H9 (cell line): Measurements from ENCODE around the gene TSPAN4. TPM values are rescaled to one million over a fixed set of nuclear protein-coding genes. Genes with fewer than 3 reads are reported as not detected.
A peak's percentile ranks its signal among the peaks of the same experiment; 100 is the strongest.

ENCODE experiments used
- DNase-seq: peaks from one replicate; pipeline ENCODE4 v3.0.0-alpha.2; 2017
- H2AFZ ChIP-seq: one replicate; pipeline ENCODE4 v1.6.1; 2013; ENCODE audit warnings: mild to moderate bottlenecking, low read length, control low read depth, moderate library complexity
- H2AK5ac ChIP-seq: 2 replicates; pipeline ENCODE4 v1.6.1; 2013; ENCODE audit warnings: low read length, control low read depth, mixed read lengths; ENCODE audit not compliant: insufficient read length
- H2BK120ac ChIP-seq: one replicate; pipeline ENCODE4 v1.6.1; 2013; ENCODE audit warnings: low read depth, mild to moderate bottlenecking, low read length, control low read depth, inconsistent platforms; ENCODE audit not compliant: poor library complexity, severe bottlenecking
- H2BK12ac ChIP-seq: 2 replicates; pipeline ENCODE4 v1.6.1; 2013; ENCODE audit warnings: low read length, control low read depth, mixed read lengths, low read depth; ENCODE audit not compliant: insufficient read length
- H2BK15ac ChIP-seq: 2 replicates; pipeline ENCODE4 v1.6.1; 2013; ENCODE audit warnings: low read depth, low read length, control low read depth
- H2BK20ac ChIP-seq: one replicate; pipeline ENCODE4 v1.6.1; 2013; ENCODE audit warnings: low read depth, mild to moderate bottlenecking, low read length, control low read depth, inconsistent platforms; ENCODE audit not compliant: poor library complexity, severe bottlenecking
- H2BK5ac ChIP-seq: 2 replicates; pipeline ENCODE4 v1.6.1; 2013; ENCODE audit warnings: low read length, control low read depth, mixed read lengths; ENCODE audit not compliant: insufficient read length
- H3K14ac ChIP-seq: 2 replicates; pipeline ENCODE4 v1.6.1; 2013; ENCODE audit warnings: low read length, control low read depth; ENCODE audit not compliant: insufficient read depth
- H3K18ac ChIP-seq: 2 replicates; pipeline ENCODE4 v1.6.1; 2013; ENCODE audit warnings: low read depth, mild to moderate bottlenecking, mixed read lengths, low read length, control low read depth; ENCODE audit not compliant: insufficient read length
- H3K23ac ChIP-seq: 2 replicates; pipeline ENCODE4 v1.6.1; 2013; ENCODE audit warnings: low read length, control low read depth, mixed read lengths, low read depth; ENCODE audit not compliant: insufficient read length
- H3K23me2 ChIP-seq: 2 replicates; pipeline ENCODE4 v1.6.1; 2013; ENCODE audit warnings: low read depth, mild to moderate bottlenecking, mixed read lengths, low read length, control low read depth; ENCODE audit not compliant: insufficient read length, poor library complexity, severe bottlenecking
- H3K27ac ChIP-seq: 2 replicates; pipeline ENCODE4 v1.5.1; 2013; ENCODE audit warnings: low read length, control low read depth, mixed read lengths, low read depth; ENCODE audit not compliant: insufficient read length
- H3K27me3 ChIP-seq: 2 replicates; pipeline ENCODE4 v1.6.1; 2013; ENCODE audit warnings: low read length, control low read depth, inconsistent platforms; ENCODE audit not compliant: insufficient read depth
- H3K4ac ChIP-seq: 2 replicates; pipeline ENCODE4 v1.6.1; 2013; ENCODE audit warnings: low read depth, mild to moderate bottlenecking, control low read depth, inconsistent platforms, low read length, moderate library complexity
- H3K4me1 ChIP-seq: 2 replicates; pipeline ENCODE4 v1.6.1; 2013; ENCODE audit warnings: low read length, control low read depth, inconsistent platforms; ENCODE audit not compliant: insufficient read depth
- H3K4me2 ChIP-seq: 2 replicates; pipeline ENCODE4 v1.6.1; 2013; ENCODE audit warnings: low read length, control low read depth, mixed read lengths; ENCODE audit not compliant: insufficient read length, insufficient read depth
- H3K56ac ChIP-seq: 2 replicates; pipeline ENCODE4 v1.6.1; 2013; ENCODE audit warnings: low read depth, mild to moderate bottlenecking, mixed read lengths, low read length, control low read depth; ENCODE audit not compliant: insufficient read length
- H3K79me1 ChIP-seq: 2 replicates; pipeline ENCODE4 v1.6.1; 2013; ENCODE audit warnings: low read depth, mild to moderate bottlenecking, moderate library complexity, low read length, control low read depth, inconsistent platforms; ENCODE audit not compliant: insufficient read depth, poor library complexity, severe bottlenecking
- H3K79me2 ChIP-seq: 2 replicates; pipeline ENCODE4 v1.6.1; 2013; ENCODE audit warnings: low read length, control low read depth, inconsistent platforms; ENCODE audit not compliant: insufficient read depth
- H3K9ac ChIP-seq: 2 replicates; pipeline ENCODE4 v1.6.1; 2013; ENCODE audit warnings: low read length, control low read depth, mixed read lengths; ENCODE audit not compliant: insufficient read length; ENCODE audit errors: extremely low read depth
- H3K9me3 ChIP-seq: one replicate; pipeline ENCODE4 v1.6.1; 2013; ENCODE audit warnings: low read depth, low read length, inconsistent platforms; ENCODE audit not compliant: control insufficient read depth
- H3T11ph ChIP-seq: one replicate; pipeline ENCODE4 v1.6.1; 2013; ENCODE audit warnings: mild to moderate bottlenecking, low read length, control low read depth, inconsistent platforms
- H4K20me1 ChIP-seq: one replicate; pipeline ENCODE4 v1.6.1; 2013; ENCODE audit not compliant: control insufficient read depth, insufficient read length, insufficient read depth
- H4K5ac ChIP-seq: 2 replicates; pipeline ENCODE4 v1.6.1; 2013; ENCODE audit warnings: low read depth, mild to moderate bottlenecking, mixed read lengths, low read length, control low read depth; ENCODE audit not compliant: insufficient read length
- H4K8ac ChIP-seq: replicated peaks from 2 replicates; pipeline ENCODE4 v1.6.1; 2013; ENCODE audit warnings: low read length, control low read depth, mixed read lengths, low read depth; ENCODE audit not compliant: insufficient read length
- H4K91ac ChIP-seq: 2 replicates; pipeline ENCODE4 v1.6.1; 2013; ENCODE audit warnings: low read depth, mild to moderate bottlenecking, moderate library complexity, mixed read lengths, low read length, control low read depth; ENCODE audit not compliant: insufficient read length
- H3K27ac Mint-ChIP-seq, 3 experiments: 2 replicates in 2 of 3; 3 replicates in 1 of 3; pipeline ENCODE4 v1.8.0; 2020 to 2021; ENCODE audit warnings: mixed read lengths in 3 of 3, mild to moderate bottlenecking in 1 of 3, moderate library complexity in 1 of 3
- H3K27me3 Mint-ChIP-seq: 2 replicates; pipeline ENCODE4 v1.8.0; 2021; ENCODE audit warnings: low read depth, mild to moderate bottlenecking, moderate library complexity, mixed read lengths
- H3K36me3 Mint-ChIP-seq, 3 experiments: 2 replicates in 2 of 3; 3 replicates in 1 of 3; pipeline ENCODE4 v1.8.0; 2020 to 2021; ENCODE audit warnings: low read depth in 3 of 3, mixed read lengths in 3 of 3; ENCODE audit not compliant: insufficient read depth in 1 of 3
- H3K4me1 Mint-ChIP-seq, 2 experiments: 2 replicates each; pipeline ENCODE4 v1.8.0; 2020; ENCODE audit warnings: mixed read lengths in 2 of 2
- H3K4me3 Mint-ChIP-seq, 2 experiments: 2 replicates in 1 of 2; 3 replicates in 1 of 2; pipeline ENCODE4 v1.8.0; 2020 to 2021; ENCODE audit warnings: mild to moderate bottlenecking in 2 of 2, mixed read lengths in 2 of 2, moderate library complexity in 1 of 2
- H3K9me3 Mint-ChIP-seq, 2 experiments: 2 replicates in 1 of 2; 3 replicates in 1 of 2; pipeline ENCODE4 v1.8.0; 2020; ENCODE audit warnings: mild to moderate bottlenecking in 2 of 2, mixed read lengths in 2 of 2, moderate library complexity in 1 of 2
- WGBS: extraction: QIAGEN DNeasy Blood & Tissue Kit; methylation state at CpG from one replicate; pipeline ENCODE4 v1.1.7; 2013; ENCODE audit warnings: missing lambda C conversion rate, low lambda C conversion rate, mixed read lengths; ENCODE audit not compliant: insufficient read length; ENCODE audit errors: extremely low coverage; 5-methylcytosine and 5-hydroxymethylcytosine counted together
- total RNA-seq: library from RNA; stranded (reverse); gene quantifications from 2 replicates; pipeline ENCODE4 v1.2.1, GENCODE V29; 2021
- TF ChIP-seq, protein P1 (sequence below): fragments of 200-600 bp; sonication (generic); conservative IDR thresholded peaks from 3 replicates; pipeline ENCODE4 v1.8.0; 2021; ENCODE audit warnings: antibody characterized with exemption, mild to moderate bottlenecking

TSPAN4 gene
- total RNA-seq, 1 experiment from 2014 or later, result 64.6 TPM

DNA sequence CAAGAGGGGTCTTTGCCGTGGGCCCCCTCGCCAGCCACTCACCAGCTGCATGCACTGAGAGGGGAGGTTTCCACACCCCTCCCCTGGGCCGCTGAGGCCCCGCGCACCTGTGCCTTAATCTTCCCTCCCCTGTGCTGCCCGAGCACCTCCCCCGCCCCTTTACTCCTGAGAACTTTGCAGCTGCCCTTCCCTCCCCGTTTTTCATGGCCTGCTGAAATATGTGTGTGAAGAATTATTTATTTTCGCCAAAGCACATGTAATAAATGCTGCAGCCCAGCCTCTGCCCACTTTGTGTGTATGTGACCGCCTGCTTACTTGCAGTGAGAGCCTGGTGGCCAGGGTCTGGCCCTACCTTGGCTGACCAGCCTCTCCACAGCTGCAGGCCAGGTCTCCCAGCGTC is 17.7 kb upstream of the TSPAN4 start:
- H2BK15ac ChIP-seq, result no peak overlapping the region
- Mint-ChIP-seq H3K36me3 (peaks cover 0 to 26% (median 13%) of the 10 kb centered on the region in 3 experiments), H3K27me3 (peaks cover 18% of the 10 kb centered on the region), H3K9me3 (no peaks in the 10 kb centered on the region; a peak in 1 of 5 replicates), H3K27ac (no peak overlapping the region), H3K4me1 (peaks cover 23 to 33% of the 10 kb centered on the region in 2 experiments), H3K4me3 (peak overlapping the region in 1 of 2 experiments; percentile 51; a peak in 2 of 5 replicates)
- H4K91ac ChIP-seq, result no peak overlapping the region
- H3K23me2 ChIP-seq, result peaks cover 22% of the 10 kb centered on the region
- H4K5ac ChIP-seq, result no peak overlapping the region
- H4K20me1 ChIP-seq, result no peaks in the 10 kb centered on the region
- TF ChIP-seq, protein P1, sequence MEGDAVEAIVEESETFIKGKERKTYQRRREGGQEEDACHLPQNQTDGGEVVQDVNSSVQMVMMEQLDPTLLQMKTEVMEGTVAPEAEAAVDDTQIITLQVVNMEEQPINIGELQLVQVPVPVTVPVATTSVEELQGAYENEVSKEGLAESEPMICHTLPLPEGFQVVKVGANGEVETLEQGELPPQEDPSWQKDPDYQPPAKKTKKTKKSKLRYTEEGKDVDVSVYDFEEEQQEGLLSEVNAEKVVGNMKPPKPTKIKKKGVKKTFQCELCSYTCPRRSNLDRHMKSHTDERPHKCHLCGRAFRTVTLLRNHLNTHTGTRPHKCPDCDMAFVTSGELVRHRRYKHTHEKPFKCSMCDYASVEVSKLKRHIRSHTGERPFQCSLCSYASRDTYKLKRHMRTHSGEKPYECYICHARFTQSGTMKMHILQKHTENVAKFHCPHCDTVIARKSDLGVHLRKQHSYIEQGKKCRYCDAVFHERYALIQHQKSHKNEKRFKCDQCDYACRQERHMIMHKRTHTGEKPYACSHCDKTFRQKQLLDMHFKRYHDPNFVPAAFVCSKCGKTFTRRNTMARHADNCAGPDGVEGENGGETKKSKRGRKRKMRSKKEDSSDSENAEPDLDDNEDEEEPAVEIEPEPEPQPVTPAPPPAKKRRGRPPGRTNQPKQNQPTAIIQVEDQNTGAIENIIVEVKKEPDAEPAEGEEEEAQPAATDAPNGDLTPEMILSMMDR, result no peak
- no peak overlapping the region for H2BK5ac ChIP-seq
- H3K56ac ChIP-seq, result no peak overlapping the region
- no peak for DNase-seq
- no peak overlapping the region for H3K4me2 ChIP-seq
- H3K79me2 ChIP-seq, result no peaks in the 10 kb centered on the region
- H2BK20ac ChIP-seq, result no peak overlapping the region
- no peaks in the 10 kb centered on the region for H3K79me1 ChIP-seq
- H2AFZ ChIP-seq, result no peak overlapping the region
- H3K14ac ChIP-seq, result no peak overlapping the region
- no peak overlapping the region for H3T11ph ChIP-seq
- no peak overlapping the region for H3K4ac ChIP-seq
- H3K9me3 ChIP-seq, result no peaks in the 10 kb centered on the region
- no CpG with 5 or more reads among the region's 11 CpGs for WGBS
- no peak overlapping the region for H2AK5ac ChIP-seq
- H3K23ac ChIP-seq, result no peak overlapping the region
- H3K27ac ChIP-seq, result no peak overlapping the region
- no peaks in the 10 kb centered on the region; the same call in 1 of the 2 replicates for H3K27me3 ChIP-seq
- no peaks in the 10 kb centered on the region; the same call in 1 of the 2 replicates for H3K4me1 ChIP-seq
- H3K18ac ChIP-seq, result no peak overlapping the region
- H3K9ac ChIP-seq, result no peak overlapping the region
- no peak overlapping the region for H4K8ac ChIP-seq
- no peak overlapping the region for H2BK120ac ChIP-seq
- no peak overlapping the region for H2BK12ac ChIP-seq
